HL-60 (cell line): ENCODE data around the gene CTNND2.

Source experiments
- GABPA ChIP-seq: IDR thresholded peaks from 2 replicates; pipeline ENCODE4 v1.6.1; 2012; ENCODE audit warnings: low read depth
- POLR2AphosphoS5 ChIP-seq: IDR thresholded peaks from 2 replicates; pipeline ENCODE4 v1.6.1; 2012; ENCODE audit warnings: low read depth
- REST ChIP-seq: IDR thresholded peaks from 2 replicates; pipeline ENCODE4 v1.6.1; 2012; ENCODE audit warnings: low read depth; ENCODE audit not compliant: insufficient replicate concordance
- TF ChIP-seq, protein P1 (sequence below): IDR thresholded peaks from one replicate; pipeline ENCODE4 v1.5.1; 2011; ENCODE audit warnings: low read length, control low read depth, inconsistent platforms; ENCODE audit not compliant: insufficient read depth

GRCh38 chr5:11181940-11182339 lies 722.3 kb downstream of the CTNND2 start:
- TF ChIP-seq, protein P1, sequence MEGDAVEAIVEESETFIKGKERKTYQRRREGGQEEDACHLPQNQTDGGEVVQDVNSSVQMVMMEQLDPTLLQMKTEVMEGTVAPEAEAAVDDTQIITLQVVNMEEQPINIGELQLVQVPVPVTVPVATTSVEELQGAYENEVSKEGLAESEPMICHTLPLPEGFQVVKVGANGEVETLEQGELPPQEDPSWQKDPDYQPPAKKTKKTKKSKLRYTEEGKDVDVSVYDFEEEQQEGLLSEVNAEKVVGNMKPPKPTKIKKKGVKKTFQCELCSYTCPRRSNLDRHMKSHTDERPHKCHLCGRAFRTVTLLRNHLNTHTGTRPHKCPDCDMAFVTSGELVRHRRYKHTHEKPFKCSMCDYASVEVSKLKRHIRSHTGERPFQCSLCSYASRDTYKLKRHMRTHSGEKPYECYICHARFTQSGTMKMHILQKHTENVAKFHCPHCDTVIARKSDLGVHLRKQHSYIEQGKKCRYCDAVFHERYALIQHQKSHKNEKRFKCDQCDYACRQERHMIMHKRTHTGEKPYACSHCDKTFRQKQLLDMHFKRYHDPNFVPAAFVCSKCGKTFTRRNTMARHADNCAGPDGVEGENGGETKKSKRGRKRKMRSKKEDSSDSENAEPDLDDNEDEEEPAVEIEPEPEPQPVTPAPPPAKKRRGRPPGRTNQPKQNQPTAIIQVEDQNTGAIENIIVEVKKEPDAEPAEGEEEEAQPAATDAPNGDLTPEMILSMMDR = no peak
- no peak for TF ChIP-seq POLR2AphosphoS5
- no peak for TF ChIP-seq GABPA
- TF ChIP-seq REST = no peak
